CD4-positive, CD25-positive, alpha-beta regulatory T cell (primary cell): ENCODE results near the gene CSMD2. TPM values are rescaled to one million over a fixed set of nuclear protein-coding genes. Genes with fewer than 3 reads are reported as not detected.

Experiments
- ATAC-seq, 2 donors: fragments of 150-1000 bp; cut with Tn5 transposase; one replicate each; pipeline ENCODE4 v1.10.0; 2021; ENCODE audit warnings: low read depth in 2 of 2, moderate number of reproducible peaks in 2 of 2, moderate library complexity in 1 of 2
- DNase-seq, 3 donors: peaks; one replicate each; pipeline versions ENCODE4 v3.0.0 to v3.0.0-alpha.2; 2012 to 2022; ENCODE audit warnings: mixed read lengths in 1 of 3
- H3K27ac ChIP-seq: one replicate; pipeline ENCODE4 v1.7.0; 2013; ENCODE audit warnings: mild to moderate bottlenecking, low read length; ENCODE audit not compliant: insufficient read depth, poor library complexity, severe bottlenecking
- H3K27me3 ChIP-seq: one replicate; pipeline ENCODE4 v1.7.0; 2013; ENCODE audit warnings: low read length; ENCODE audit not compliant: control insufficient read depth, insufficient read depth
- H3K36me3 ChIP-seq: one replicate; pipeline ENCODE4 v1.7.0; 2013; ENCODE audit warnings: mild to moderate bottlenecking, low read length, moderate library complexity; ENCODE audit not compliant: control insufficient read depth, insufficient read depth
- H3K4me1 ChIP-seq: 2 replicates; pipeline ENCODE4 v1.7.0; 2013; ENCODE audit warnings: mild to moderate bottlenecking, low read length; ENCODE audit not compliant: insufficient read depth, control insufficient read depth, poor library complexity, severe bottlenecking
- H3K4me3 ChIP-seq: one replicate; pipeline ENCODE4 v1.7.0; 2013; ENCODE audit warnings: low read depth, mild to moderate bottlenecking, low read length, moderate library complexity
- H3K9me3 ChIP-seq, 2 experiments: 1 replicate in 1 of 2; 2 replicates in 1 of 2; pipeline ENCODE4 v1.7.0; 2013; ENCODE audit warnings: low read length in 2 of 2, mild to moderate bottlenecking in 1 of 2, moderate library complexity in 1 of 2; ENCODE audit not compliant: control insufficient read depth in 2 of 2
- H3K27ac Mint-ChIP-seq, 3 donors: one replicate each; pipeline ENCODE4 v1.8.0; 2020 to 2022; ENCODE audit warnings: mild to moderate bottlenecking in 3 of 3, mixed read lengths in 3 of 3, moderate library complexity in 2 of 3
- H3K27me3 Mint-ChIP-seq: one replicate; pipeline ENCODE4 v1.8.0; 2022; ENCODE audit warnings: mild to moderate bottlenecking, mixed read lengths
- H3K36me3 Mint-ChIP-seq: one replicate; pipeline ENCODE4 v1.8.0; 2020; ENCODE audit warnings: mixed read lengths
- H3K4me1 Mint-ChIP-seq, 4 donors: one replicate each; pipeline ENCODE4 v1.8.0; 2020 to 2022; ENCODE audit warnings: mixed read lengths in 4 of 4, mild to moderate bottlenecking in 1 of 4
- H3K4me3 Mint-ChIP-seq, 4 donors: one replicate each; pipeline ENCODE4 v1.8.0; 2020 to 2022; ENCODE audit warnings: mild to moderate bottlenecking in 4 of 4, mixed read lengths in 4 of 4, moderate library complexity in 3 of 4
- H3K9me3 Mint-ChIP-seq, 7 donors: one replicate each; pipeline ENCODE4 v1.8.0; 2020 to 2022; ENCODE audit warnings: mixed read lengths in 7 of 7, mild to moderate bottlenecking in 3 of 7, moderate library complexity in 2 of 7
- polyA plus RNA-seq, 4 donors: library from polyadenylated mRNA; unstranded; fragments of 300-500 nt; fragmentation: Illumina TruSeq; gene quantifications; one replicate each; pipeline ENCODE4 v1.2.3, GENCODE V29; 2021
- total RNA-seq: library from RNA; stranded (reverse); gene quantifications from one replicate; pipeline ENCODE4 v1.2.3, GENCODE V29; 2022

Gene CSMD2
- total and polyA plus RNA-seq, 5 donors from 2014 or later, result not detected

GRCh38 chr1:33864460-33865389, 300.3 kb downstream of the CSMD2 start:
- H3K4me1 ChIP-seq, result no peaks in the 10 kb centered on the region
- no peaks in the 10 kb centered on the region for H3K36me3 ChIP-seq
- no peak for ATAC-seq
- Mint-ChIP-seq H3K36me3 (no peaks in the 10 kb centered on the region), H3K4me1 (no peaks in the 10 kb centered on the region), H3K9me3 (peaks cover 0 to 6% (median 0%) of the 10 kb centered on the region in 7 donors), H3K4me3 (no peak overlapping the region), H3K27ac (no peak overlapping the region), H3K27me3 (peaks cover 4% of the 10 kb centered on the region)
- DNase-seq, result no peak
- H3K27me3 ChIP-seq, result no peaks in the 10 kb centered on the region
- H3K9me3 ChIP-seq, result no peaks in the 10 kb centered on the region
- no peak overlapping the region for H3K4me3 ChIP-seq
- no peak overlapping the region for H3K27ac ChIP-seq

- H3K27ac ChIP-seq, result no peak within 1 kb of the TSS
- no peaks in the 10 kb centered on the region for H3K36me3 Mint-ChIP-seq
- no peaks in the 10 kb centered on the region for H3K27me3 ChIP-seq
- no peak within 1 kb of the TSS for H3K27ac Mint-ChIP-seq
- DNase-seq (no peak), ATAC-seq (no peak)
- no peak within 1 kb of the TSS for H3K4me3 ChIP-seq
- no peak within 1 kb of the TSS for H3K4me3 Mint-ChIP-seq
- peaks cover 0 to 6% (median 0%) of the 10 kb centered on the region in 7 donors for H3K9me3 Mint-ChIP-seq
- H3K36me3 ChIP-seq, result no peaks in the 10 kb centered on the region
- no peaks in the 10 kb centered on the region for H3K4me1 Mint-ChIP-seq
- peaks cover 4% of the 10 kb centered on the region for H3K27me3 Mint-ChIP-seq
- no peaks in the 10 kb centered on the region for H3K4me1 ChIP-seq
- H3K9me3 ChIP-seq, result no peaks in the 10 kb centered on the region
Measured at GRCh38 chr1:33863779-33864178, 301.3 kb downstream of the CSMD2 start, which contains the start of gene HMGB4. Gene HMGB4 (plus strand): TSS chr1:33864079. CDS start chr1:33864192, 113 bp downstream.

- Histone ChIP-seq H3K27ac (no peak overlapping the region), H3K36me3 (no peaks in the 10 kb centered on the region), H3K27me3 (no peaks in the 10 kb centered on the region), H3K4me3 (no peak overlapping the region), H3K4me1 (no peaks in the 10 kb centered on the region), H3K9me3 (no peaks in the 10 kb centered on the region)
- Mint-ChIP-seq H3K36me3 (no peaks in the 10 kb centered on the region), H3K4me3 (no peak overlapping the region), H3K27ac (no peak overlapping the region), H3K4me1 (no peaks in the 10 kb centered on the region), H3K27me3 (peaks cover 4% of the 10 kb centered on the region), H3K9me3 (peaks cover 0 to 6% (median 0%) of the 10 kb centered on the region in 7 donors)
- DNase-seq, result no peak
- no peak for ATAC-seq
Measured at GRCh38 chr1:33860671-33861070, 304.4 kb downstream of the CSMD2 start.

- Histone ChIP-seq H3K27me3 (no peaks in the 10 kb centered on the region), H3K36me3 (no peaks in the 10 kb centered on the region), H3K4me1 (no peaks in the 10 kb centered on the region), H3K9me3 (no peaks in the 10 kb centered on the region), H3K27ac (no peak overlapping the region), H3K4me3 (no peak overlapping the region)
- Mint-ChIP-seq H3K9me3 (peaks cover 0 to 2% (median 0%) of the 10 kb centered on the region in 7 donors), H3K27me3 (no peaks in the 10 kb centered on the region), H3K4me3 (no peak overlapping the region), H3K36me3 (no peaks in the 10 kb centered on the region), H3K4me1 (no peaks in the 10 kb centered on the region), H3K27ac (no peak overlapping the region)
- ATAC-seq (no peak), DNase-seq (no peak)
Measured at GRCh38 chr1:33854091-33854490, 310.9 kb downstream of the CSMD2 start.

GRCh38 chr1:33853431-33853830, 311.6 kb downstream of the CSMD2 start:
- H3K27me3 Mint-ChIP-seq, result no peaks in the 10 kb centered on the region
- no peaks in the 10 kb centered on the region for H3K9me3 ChIP-seq
- H3K4me1 Mint-ChIP-seq, result no peaks in the 10 kb centered on the region

GRCh38 chr1:33852711-33853110, 312.3 kb downstream of the CSMD2 start:
- Histone ChIP-seq H3K27me3 (no peaks in the 10 kb centered on the region), H3K27ac (no peak overlapping the region), H3K36me3 (no peaks in the 10 kb centered on the region), H3K9me3 (no peaks in the 10 kb centered on the region), H3K4me1 (no peaks in the 10 kb centered on the region), H3K4me3 (no peak overlapping the region)
- H3K4me3 Mint-ChIP-seq, result no peak overlapping the region
- H3K36me3 Mint-ChIP-seq, result no peaks in the 10 kb centered on the region
- no peaks in the 10 kb centered on the region for H3K27me3 Mint-ChIP-seq
- H3K27ac Mint-ChIP-seq, result peak overlapping the region in 1 of 3 donors; percentile 52
- H3K9me3 Mint-ChIP-seq, result peaks cover 0 to 2% (median 0%) of the 10 kb centered on the region in 7 donors
- ATAC-seq (no peak), DNase-seq (no peak)
- H3K4me1 Mint-ChIP-seq, result no peaks in the 10 kb centered on the region

More at GRCh38 chr1:33853431-33853830, 311.6 kb downstream of the CSMD2 start:
- Histone ChIP-seq H3K27me3 (no peaks in the 10 kb centered on the region), H3K36me3 (no peaks in the 10 kb centered on the region), H3K4me1 (no peaks in the 10 kb centered on the region), H3K4me3 (no peak overlapping the region), H3K27ac (no peak overlapping the region)
- Mint-ChIP-seq H3K4me3 (no peak overlapping the region), H3K36me3 (no peaks in the 10 kb centered on the region), H3K9me3 (peaks cover 0 to 2% (median 0%) of the 10 kb centered on the region in 7 donors), H3K27ac (no peak overlapping the region)
- DNase-seq (no peak), ATAC-seq (no peak)

GRCh38 chr1:33850481-33850880, 314.5 kb downstream of the CSMD2 start:
- no peak for DNase-seq
- Mint-ChIP-seq H3K27me3 (no peaks in the 10 kb centered on the region), H3K4me1 (no peaks in the 10 kb centered on the region), H3K36me3 (no peaks in the 10 kb centered on the region), H3K27ac (no peak overlapping the region), H3K9me3 (peaks cover 0 to 2% (median 0%) of the 10 kb centered on the region in 7 donors), H3K4me3 (no peak overlapping the region)
- Histone ChIP-seq H3K27me3 (no peaks in the 10 kb centered on the region), H3K4me1 (no peaks in the 10 kb centered on the region), H3K36me3 (no peaks in the 10 kb centered on the region), H3K27ac (no peak overlapping the region), H3K4me3 (no peak overlapping the region), H3K9me3 (no peaks in the 10 kb centered on the region)
- no peak for ATAC-seq

- no peaks in the 10 kb centered on the region for H3K9me3 ChIP-seq
- Mint-ChIP-seq H3K9me3 (peaks cover 0 to 2% (median 0%) of the 10 kb centered on the region in 7 donors), H3K27me3 (no peaks in the 10 kb centered on the region), H3K4me3 (no peak overlapping the region), H3K36me3 (no peaks in the 10 kb centered on the region), H3K27ac (no peak overlapping the region), H3K4me1 (no peaks in the 10 kb centered on the region)
- DNase-seq (no peak), ATAC-seq (no peak)
- H3K4me1 ChIP-seq, result no peaks in the 10 kb centered on the region
- no peak overlapping the region for H3K4me3 ChIP-seq
- H3K27ac ChIP-seq, result no peak overlapping the region
- H3K27me3 ChIP-seq, result no peaks in the 10 kb centered on the region
- H3K36me3 ChIP-seq, result no peaks in the 10 kb centered on the region
Measured at GRCh38 chr1:33849211-33849610, 315.8 kb downstream of the CSMD2 start.
